Mesothelial cell of epicardium (in vitro differentiated cells): ENCODE data around the gene RND2. TPM values are rescaled to one million over a fixed set of nuclear protein-coding genes. Genes with fewer than 3 reads are reported as not detected.

ENCODE experiments used
- DNase-seq, 2 experiments: peaks; one replicate each; pipeline ENCODE4 v3.0.0; 2021; ENCODE audit warnings: low spot score in 2 of 2; ENCODE audit not compliant: unreplicated experiment in 2 of 2
- H3K27ac Mint-ChIP-seq: 2 replicates; pipeline ENCODE4 v1.8.0; 2021; ENCODE audit warnings: mixed read lengths
- H3K27me3 Mint-ChIP-seq: 2 replicates; pipeline ENCODE4 v1.8.0; 2021; ENCODE audit warnings: low read depth, mixed read lengths
- H3K36me3 Mint-ChIP-seq: 2 replicates; pipeline ENCODE4 v1.8.0; 2021; ENCODE audit warnings: mixed read lengths
- H3K4me1 Mint-ChIP-seq: 2 replicates; pipeline ENCODE4 v1.8.0; 2021; ENCODE audit warnings: mixed read lengths
- H3K4me3 Mint-ChIP-seq: 2 replicates; pipeline ENCODE4 v1.8.0; 2021; ENCODE audit warnings: mild to moderate bottlenecking, moderate library complexity, mixed read lengths
- H3K9me3 Mint-ChIP-seq: 2 replicates; pipeline ENCODE4 v1.8.0; 2021; ENCODE audit warnings: mixed read lengths
- total RNA-seq: library from RNA; stranded (reverse); gene quantifications from 3 replicates; pipeline ENCODE4 v1.2.1, GENCODE V29; 2021
- TF ChIP-seq, protein P1 (sequence below): fragments of 200-600 bp; sonication (generic); IDR thresholded peaks from one replicate; pipeline ENCODE4 v1.5.0; 2021; ENCODE audit warnings: antibody characterized with exemption; ENCODE audit not compliant: unreplicated experiment

RND2 gene
- total RNA-seq, 1 donor from 2014 or later, result 8.7 TPM

DNA sequence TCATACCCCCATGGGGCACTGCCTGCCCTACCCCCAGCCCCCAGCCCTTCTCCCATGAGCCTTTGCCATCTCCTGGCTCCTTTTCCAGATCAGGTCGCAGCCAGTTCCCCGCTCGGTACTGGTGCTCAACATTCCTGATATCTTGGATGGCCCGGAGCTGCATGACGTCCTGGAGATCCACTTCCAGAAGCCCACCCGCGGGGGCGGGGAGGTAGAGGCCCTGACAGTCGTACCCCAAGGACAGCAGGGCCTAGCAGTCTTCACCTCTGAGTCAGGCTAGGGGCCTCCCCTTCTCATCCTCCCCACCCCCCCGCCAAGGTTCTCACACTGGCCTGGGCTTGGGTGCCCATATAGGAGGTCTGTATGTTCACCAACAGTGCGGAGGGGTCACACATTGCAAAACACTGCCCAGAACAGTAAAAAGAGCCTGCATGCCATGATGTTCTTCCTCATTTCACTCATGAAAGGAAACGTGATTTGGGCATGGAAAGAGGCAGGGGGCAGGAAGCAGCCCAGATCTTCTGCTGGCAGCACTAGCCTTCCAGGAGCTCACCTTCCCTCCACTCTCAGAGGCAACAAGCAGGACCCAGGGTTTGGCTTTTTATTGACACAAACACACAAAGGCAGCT lies 10.9 kb upstream of the RND2 start:
- Mint-ChIP-seq H3K27ac (peak overlapping the region; percentile 25), H3K27me3 (no peaks in the 10 kb centered on the region), H3K9me3 (no peaks in the 10 kb centered on the region), H3K4me1 (peaks cover 11% of the 10 kb centered on the region), H3K36me3 (peaks cover 7% of the 10 kb centered on the region), H3K4me3 (no peak overlapping the region)
- TF ChIP-seq, protein P1, sequence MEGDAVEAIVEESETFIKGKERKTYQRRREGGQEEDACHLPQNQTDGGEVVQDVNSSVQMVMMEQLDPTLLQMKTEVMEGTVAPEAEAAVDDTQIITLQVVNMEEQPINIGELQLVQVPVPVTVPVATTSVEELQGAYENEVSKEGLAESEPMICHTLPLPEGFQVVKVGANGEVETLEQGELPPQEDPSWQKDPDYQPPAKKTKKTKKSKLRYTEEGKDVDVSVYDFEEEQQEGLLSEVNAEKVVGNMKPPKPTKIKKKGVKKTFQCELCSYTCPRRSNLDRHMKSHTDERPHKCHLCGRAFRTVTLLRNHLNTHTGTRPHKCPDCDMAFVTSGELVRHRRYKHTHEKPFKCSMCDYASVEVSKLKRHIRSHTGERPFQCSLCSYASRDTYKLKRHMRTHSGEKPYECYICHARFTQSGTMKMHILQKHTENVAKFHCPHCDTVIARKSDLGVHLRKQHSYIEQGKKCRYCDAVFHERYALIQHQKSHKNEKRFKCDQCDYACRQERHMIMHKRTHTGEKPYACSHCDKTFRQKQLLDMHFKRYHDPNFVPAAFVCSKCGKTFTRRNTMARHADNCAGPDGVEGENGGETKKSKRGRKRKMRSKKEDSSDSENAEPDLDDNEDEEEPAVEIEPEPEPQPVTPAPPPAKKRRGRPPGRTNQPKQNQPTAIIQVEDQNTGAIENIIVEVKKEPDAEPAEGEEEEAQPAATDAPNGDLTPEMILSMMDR, result no peak
- DNase-seq, result no peak

DNA sequence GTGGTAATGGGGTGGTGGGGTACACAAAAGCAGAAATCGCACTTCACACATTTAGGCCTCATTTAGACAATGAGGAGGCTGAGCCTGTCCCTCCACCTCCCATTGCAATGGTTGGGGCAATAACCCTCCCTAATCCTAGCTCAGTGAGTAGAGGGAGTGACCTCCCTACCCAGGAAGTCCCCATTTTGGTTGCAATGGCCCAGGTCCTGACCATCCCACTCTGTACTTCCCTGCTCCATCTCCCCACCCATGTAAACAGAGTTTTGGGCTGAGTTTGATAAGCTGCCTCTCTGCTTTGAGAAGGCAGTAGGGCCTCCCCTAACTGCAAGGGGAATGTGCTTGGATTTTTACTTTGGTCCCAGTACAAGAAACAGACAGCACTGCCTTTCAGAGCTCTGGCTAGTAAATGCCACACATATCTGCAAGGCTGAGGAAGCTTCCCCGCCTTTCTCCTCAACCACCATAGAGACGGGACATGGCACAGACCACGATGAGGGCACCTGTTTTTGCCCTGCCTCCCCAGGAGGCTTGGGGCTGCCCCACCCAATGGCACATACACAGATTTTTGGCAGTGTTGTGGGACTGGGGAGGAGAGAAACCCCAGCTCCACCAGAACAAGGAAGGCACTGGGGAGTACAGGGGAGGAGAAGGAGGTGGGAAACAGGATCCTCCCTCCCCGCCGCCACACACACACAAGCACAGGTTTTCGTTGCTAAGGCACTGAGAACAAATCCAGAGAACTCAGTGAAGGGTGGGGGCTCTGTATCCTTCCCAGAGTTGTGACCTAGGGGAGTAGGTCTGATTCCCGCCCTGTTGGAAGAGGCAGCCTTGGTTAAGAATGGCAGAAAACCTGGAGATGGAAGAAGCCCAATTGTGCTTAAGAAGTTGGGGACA lies 10.1 kb upstream of the RND2 start:
- no peak for DNase-seq
- peaks cover 18% of the 10 kb centered on the region for H3K4me1 Mint-ChIP-seq
- no peak overlapping the region for H3K4me3 Mint-ChIP-seq
- H3K27ac Mint-ChIP-seq, result peak overlapping the region; percentile 44
- no peaks in the 10 kb centered on the region for H3K9me3 Mint-ChIP-seq
- TF ChIP-seq, protein P1, result no peak
- H3K27me3 Mint-ChIP-seq, result no peaks in the 10 kb centered on the region
- peaks cover 7% of the 10 kb centered on the region for H3K36me3 Mint-ChIP-seq

DNA sequence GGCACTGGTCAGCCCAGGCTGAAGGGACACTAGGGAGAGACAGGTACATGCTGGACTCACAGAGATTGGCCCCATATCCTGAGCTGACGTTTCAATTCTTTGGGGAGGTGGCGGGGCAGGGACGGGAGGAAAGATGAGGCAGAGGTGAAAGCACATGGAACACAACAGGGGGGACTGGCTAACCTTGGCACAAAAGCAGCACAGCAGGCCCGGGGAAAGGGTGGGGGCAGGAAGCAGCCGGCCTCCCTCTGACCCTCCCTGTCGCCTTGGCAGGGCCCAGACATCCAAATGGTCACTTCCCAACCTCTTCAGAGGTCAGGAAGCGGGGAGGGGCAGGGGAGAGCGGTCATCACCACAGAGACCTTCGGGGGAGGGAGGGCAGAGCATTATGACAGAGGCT lies 9.5 kb upstream of the RND2 start:
- peaks cover 7% of the 10 kb centered on the region for H3K36me3 Mint-ChIP-seq
- no peaks in the 10 kb centered on the region for H3K27me3 Mint-ChIP-seq
- no peaks in the 10 kb centered on the region for H3K9me3 Mint-ChIP-seq
- no peak overlapping the region for H3K4me3 Mint-ChIP-seq
- peak overlapping the region; percentile 11 for H3K27ac Mint-ChIP-seq
- no peak for DNase-seq
- TF ChIP-seq, protein P1, result no peak
- peaks cover 25% of the 10 kb centered on the region for H3K4me1 Mint-ChIP-seq

DNA sequence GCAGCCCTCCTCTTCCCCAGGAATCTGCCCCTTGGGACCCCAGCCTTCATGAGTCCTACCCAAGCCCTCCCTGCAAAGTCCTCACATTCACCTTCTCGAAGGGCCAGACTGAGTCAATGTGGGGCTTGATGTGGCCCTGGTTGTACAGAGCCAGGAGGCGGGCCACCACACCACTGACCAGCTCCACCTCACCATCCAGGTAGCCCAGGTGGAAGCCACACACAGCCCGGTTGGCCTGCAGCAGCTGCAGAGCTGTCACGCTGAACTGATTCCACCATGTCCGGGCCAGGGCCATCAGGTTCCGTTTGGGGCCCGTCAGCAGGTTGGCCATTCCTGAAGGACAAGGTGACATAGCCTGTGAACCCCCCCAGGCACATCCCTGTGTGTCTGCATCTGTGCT lies 8.8 kb upstream of the RND2 start:
- no peak overlapping the region for H3K27ac Mint-ChIP-seq
- no peak overlapping the region for H3K4me3 Mint-ChIP-seq
- peaks cover 7% of the 10 kb centered on the region for H3K36me3 Mint-ChIP-seq
- DNase-seq, result no peak
- peaks cover 30% of the 10 kb centered on the region for H3K4me1 Mint-ChIP-seq
- H3K9me3 Mint-ChIP-seq, result no peaks in the 10 kb centered on the region
- H3K27me3 Mint-ChIP-seq, result no peaks in the 10 kb centered on the region
- TF ChIP-seq, protein P1, result no peak

DNA sequence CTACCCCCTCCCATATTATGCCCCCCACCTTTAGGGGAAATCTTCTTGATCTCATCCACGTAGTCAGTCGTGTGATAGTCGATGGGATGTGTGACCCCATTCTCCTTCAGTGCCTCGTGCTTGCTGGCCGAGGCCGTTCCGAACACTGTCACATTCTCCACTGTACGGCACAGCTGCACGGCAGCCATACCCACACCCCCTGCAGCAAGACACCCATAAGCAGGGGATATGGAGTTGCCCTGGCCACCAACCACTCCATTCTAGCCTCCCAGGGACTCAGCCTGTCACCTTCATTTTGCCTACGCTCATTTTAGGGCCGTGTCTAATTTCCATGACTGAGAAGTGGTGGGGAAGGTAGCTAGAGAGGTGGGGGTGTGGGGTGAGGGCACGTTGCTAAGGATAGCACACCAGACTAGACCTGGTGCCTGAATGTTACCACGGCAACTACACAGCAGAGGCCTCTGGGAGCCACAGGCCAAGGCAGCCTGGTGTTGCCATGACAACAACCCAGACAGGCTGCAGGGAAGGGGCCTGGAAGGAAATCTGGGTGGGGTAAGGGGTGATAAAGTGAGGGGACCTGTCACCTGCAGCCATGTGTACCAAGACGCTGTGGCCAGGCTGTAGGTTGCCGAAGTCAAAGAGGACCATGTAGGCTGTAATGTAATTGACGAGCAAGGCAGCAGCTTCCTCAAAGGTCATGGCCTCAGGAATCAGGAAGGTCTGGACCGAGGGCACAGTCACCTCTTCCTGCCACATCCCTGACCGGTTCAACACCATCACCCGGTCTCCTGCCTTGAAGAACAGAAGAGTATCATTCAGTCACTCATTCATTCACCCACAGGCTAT lies 6.8 kb upstream of the RND2 start:
- peaks cover 7% of the 10 kb centered on the region for H3K36me3 Mint-ChIP-seq
- peaks cover 32% of the 10 kb centered on the region for H3K4me1 Mint-ChIP-seq
- no peaks in the 10 kb centered on the region for H3K27me3 Mint-ChIP-seq
- no peak overlapping the region for H3K4me3 Mint-ChIP-seq
- peak overlapping the region; percentile 70 for H3K27ac Mint-ChIP-seq
- TF ChIP-seq, protein P1, result no peak
- no peak for DNase-seq
- H3K9me3 Mint-ChIP-seq, result no peaks in the 10 kb centered on the region
